Stimulated activated CD8-positive, alpha-beta memory T cell treated with anti-CD3 and anti-CD28 coated beads, Interleukin-15, amount 100 ng/mL, for 24 hours (primary cell): ENCODE data around the gene PRKAR2A.
"Not testable (repeated sequence)": the region's sequence is repeated elsewhere in the genome, so short reads cannot be mapped to it uniquely, and the experiment has no call there.

ENCODE experiments used
- DNase-seq: peaks from one replicate; pipeline ENCODE4 v3.0.0-alpha.2; 2020; ENCODE audit warnings: low read depth

The PRKAR2A gene

DNA sequence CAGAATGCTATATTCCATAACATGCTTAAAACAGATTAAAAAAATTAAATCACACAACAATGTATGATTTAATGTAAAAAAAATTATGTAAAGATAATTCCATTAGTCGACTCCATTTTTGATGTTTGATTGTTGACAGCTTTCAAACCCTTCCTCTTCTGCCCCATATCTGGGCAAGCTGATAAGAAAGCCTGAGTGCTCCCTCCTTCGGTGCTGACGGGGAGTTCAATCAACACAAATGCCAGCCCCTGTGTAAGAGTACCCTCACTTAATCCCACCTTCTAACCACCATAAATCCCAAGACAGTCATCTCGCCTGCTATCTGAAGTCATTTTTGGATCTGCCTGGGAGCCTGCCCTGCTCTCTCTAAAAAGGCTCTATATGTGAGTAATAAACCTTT, 70.8 kb downstream of the PRKAR2A start:
- no peak for DNase-seq

DNA sequence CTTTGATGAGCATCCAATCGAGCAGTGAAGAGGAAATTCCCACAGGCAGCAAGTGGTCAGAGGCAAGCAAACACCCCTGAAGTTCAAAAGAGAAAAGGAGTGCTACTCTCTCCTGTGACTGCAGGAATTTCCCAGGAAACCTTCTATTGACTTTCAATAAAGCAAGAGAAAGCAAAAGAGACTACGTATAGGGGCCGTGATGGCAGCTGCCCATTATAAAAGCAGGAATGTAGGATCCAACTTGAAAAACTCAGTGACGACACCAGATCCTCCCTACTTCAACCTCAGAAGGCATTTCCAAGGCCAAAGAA, 77.5 kb downstream of the PRKAR2A start:
- no peak for DNase-seq

DNA sequence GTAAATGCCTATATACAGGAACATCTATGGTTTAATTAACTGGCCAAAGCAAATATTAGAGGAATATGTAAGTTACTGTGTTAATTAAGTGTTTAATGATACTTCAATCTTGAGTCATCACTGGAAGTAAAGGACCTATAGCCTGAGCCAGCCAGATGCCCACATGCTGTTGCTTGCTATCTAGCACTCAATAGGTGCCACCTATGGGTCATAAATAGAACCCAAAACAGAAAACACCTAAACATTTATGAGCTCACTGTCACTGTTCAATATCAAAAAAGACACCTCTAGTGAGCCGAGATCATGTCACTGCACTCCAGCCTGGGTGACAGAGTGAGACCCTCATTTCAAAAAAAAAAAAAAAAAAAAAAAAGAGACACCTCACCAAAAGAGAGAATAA, 82.3 kb downstream of the PRKAR2A start:
- DNase-seq = no peak

DNA sequence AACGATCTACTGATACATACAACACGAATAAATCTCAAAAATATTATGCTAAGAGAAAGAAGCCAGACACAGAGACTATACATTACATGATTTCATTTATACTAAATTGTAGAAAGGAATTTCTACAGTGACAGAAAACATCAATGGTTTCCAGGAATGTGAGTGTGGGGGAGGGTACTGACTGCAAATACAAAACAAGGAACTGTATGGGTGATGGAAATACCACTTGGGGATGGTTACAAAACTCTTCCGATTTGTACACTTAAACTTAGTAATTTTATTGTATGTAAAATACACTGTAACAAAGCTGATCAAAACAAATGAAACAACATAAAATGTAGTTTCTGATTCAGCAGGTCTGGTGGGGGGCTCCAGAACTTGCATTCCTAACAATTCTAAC, 84.9 kb downstream of the PRKAR2A start:
- no peak for DNase-seq

DNA sequence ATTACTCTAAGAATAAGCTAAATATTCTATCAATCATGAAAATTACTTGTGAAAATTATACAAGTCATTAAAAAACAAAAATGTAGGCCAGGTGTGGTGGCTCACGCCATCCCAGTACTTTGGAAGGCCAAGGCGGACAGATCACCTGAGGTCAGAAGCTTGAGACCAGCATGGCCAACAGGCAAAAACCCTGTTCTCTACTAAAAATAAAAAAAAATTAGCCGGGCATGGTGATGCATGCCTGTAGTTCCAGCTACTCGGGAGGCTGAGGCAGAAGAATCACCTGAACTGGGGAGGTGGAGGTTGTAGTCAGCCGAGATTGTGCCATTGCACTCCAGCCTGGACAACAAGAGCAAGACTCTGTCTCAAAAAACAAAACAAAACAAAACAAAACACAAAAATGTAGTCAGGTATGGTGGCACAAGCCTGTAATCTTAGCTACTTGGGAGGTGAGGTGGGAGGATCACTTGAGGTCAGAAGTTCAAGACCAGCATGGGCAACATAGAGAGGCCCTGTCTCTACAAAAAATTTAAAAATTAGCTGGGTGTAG, 87.6 kb downstream of the PRKAR2A start:
- not testable (repeated sequence) for DNase-seq

DNA sequence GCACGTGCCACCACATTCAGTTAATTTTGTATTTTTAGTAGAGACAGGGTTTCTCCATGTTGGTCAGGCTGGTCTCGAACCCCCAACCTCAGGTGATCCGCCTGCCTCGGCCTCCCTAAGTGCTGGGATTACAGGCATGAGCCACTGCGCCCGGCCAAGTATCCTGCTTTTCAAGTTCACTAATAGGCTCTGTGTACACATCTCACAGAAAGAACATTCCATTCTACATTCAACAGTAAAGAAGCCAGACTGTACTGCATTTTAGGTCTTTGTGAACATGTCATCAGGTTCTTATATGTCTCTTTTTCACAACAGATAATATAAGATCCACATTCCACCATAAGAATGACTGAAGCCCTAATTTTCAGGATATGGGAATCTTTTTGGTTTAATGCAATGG, 88.1 kb downstream of the PRKAR2A start:
- DNase-seq = not testable (repeated sequence)

DNA sequence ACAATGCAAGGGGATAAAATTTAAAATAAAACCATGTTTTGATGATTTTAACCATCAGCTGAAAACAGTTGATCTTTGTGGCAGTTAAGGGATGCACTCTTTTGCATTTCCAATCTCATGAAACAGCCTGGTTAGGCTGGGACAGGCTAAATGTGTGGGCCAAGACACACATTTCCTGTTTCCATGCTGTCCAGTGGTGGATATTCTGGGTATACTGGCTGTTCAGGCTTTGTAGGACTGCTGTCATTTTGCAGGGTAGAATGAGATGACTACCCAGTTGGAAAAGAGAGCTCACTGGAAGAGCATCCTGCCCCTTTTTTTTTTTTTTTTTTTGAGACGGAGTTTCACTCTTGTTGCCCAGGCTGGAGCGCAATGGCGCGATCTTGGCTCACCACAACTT, 88.6 kb downstream of the PRKAR2A start:
- DNase-seq = no peak

DNA sequence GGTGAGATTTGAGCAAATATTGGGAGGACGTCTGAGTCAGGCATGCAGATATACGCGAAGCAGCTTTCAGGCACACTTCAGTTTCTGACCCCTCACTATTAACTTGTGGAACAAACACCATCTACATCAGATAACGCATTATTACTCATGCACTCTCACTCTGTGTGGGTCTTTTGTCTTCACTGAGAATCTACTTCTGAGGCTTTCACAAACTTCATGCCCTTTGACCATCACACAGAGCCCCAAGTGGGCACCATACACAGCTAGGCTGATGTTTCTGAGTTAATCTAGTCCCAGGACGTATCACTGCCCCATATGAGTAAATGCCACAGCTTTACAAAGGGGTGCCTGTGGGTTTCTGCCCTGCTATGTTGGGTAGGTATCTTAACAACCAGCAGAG, 91.0 kb downstream of the PRKAR2A start:
- no peak for DNase-seq

DNA sequence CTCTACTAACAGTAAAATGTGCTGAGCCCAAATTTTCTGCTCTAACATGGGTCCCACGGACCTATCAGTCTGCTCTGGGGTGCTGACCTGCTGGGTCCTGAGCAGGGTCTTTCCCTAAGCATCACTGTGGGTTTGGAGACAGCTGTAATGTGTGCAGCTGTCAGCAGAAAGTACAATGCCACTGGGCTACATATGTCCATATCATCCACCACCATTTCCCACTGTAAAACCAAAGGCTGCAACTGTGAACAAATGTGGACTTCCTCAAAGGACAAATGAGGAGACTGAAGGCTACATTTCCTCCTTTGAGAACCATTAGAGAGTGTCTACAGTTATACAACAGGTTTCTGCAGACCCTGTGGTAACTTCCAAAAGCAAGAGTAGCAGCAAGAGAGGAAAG, 96.8 kb downstream of the PRKAR2A start:
- no peak for DNase-seq

DNA sequence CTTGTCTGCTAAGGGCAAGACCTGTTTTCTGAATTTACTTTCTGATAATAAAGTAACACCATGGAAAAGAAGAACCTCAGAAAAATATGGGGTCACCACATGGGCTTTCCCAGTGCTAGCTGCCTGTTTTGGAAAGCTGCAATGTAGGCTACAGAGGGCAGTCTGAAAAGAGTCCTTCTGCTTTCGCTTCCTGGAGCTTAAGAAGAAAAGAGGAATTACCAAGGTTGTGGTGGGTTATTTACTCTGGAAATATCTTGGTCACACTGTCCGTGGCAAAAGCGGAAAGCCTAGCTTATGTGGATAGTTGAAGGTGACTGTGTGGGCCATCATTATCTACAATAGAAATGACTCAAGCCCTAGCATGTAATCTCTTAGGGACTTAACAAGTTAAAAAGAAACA, 98.9 kb downstream of the PRKAR2A start:
- no peak for DNase-seq

DNA sequence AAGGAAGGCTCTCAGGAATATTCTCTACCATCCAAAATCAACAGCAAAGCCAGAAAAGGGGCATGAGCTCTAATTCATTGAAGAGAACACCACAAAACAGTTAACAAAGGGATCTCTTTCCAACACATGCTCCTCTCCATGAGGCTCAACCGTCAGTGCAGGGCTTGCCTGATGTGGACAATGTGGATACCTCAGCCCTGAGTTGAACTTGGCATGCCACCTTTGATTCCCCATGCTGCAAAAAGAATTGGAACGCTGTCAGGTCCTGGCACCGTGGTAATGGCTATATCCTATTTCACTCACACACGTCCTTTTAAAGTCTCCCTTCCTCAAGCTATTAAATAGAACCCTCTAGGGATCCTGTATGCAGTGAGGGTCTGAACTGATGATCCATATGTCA, 100.0 kb downstream of the PRKAR2A start:
- no peak for DNase-seq

DNA sequence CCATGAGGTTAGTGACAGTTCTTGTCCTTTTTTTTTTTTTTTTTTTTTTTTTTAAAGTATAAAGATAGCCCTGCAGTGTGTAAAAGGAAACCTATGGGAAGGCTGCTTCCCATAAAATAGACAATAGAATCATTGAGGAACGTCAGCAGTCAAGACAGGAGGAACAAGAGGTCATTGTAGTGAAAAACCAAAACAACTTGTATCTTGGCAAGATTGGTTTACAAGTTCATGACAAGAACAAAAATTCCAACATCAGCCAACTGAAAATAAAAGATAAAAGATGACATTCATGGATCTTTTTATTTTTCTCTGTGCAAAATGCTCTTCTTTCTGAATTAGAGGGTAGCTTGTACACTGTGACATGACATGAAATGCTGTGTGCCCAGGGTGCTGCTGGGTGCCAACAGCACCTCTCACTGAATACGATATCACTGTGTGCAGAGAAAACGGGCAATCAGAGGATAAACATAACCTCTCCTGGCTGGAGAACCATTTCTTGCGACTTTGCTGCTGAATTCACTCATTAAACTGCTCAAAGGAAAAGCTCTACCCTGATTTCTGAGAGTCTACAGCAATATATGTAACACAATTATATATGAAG, 100.6 kb downstream of the PRKAR2A start:
- no peak for DNase-seq

DNA sequence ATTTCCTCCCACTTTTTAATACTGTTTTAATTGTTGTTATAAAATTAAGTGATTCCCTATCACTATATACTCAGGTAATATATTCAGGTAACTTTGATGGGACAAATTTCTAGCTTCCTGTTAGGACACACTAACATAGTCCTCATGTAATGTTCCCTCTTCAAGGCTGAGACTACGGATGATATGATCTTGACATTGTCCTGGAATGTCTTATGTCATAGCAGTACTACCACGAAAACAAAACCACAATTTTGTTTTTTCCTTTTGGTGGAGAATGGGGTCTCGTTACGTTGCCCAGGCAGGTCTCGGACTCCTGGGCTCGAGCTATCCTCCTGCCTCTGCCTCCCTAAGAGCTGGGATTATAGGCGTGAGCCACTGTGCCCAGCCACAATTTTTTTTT, 103.9 kb downstream of the PRKAR2A start:
- DNase-seq = no peak

DNA sequence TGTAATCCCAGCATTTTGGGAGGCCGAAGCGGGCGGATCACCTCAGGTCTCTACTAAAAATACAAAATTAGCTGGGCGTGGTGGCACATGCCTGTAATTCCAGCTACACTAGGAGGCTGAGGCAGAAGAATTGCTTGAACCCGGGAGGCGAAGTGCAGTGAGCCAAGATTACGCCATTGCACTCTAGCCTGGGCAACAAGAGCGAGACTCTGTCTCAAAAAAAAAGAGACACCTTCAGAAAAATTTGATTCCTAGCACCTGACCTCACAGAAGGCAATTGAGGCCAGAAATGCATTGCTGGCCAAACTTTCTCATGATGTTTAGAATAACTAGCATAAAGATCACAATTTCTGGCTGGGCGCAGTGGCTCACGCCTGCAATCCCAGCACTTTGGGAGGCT, 106.4 kb downstream of the PRKAR2A start:
- DNase-seq = not testable (repeated sequence)

DNA sequence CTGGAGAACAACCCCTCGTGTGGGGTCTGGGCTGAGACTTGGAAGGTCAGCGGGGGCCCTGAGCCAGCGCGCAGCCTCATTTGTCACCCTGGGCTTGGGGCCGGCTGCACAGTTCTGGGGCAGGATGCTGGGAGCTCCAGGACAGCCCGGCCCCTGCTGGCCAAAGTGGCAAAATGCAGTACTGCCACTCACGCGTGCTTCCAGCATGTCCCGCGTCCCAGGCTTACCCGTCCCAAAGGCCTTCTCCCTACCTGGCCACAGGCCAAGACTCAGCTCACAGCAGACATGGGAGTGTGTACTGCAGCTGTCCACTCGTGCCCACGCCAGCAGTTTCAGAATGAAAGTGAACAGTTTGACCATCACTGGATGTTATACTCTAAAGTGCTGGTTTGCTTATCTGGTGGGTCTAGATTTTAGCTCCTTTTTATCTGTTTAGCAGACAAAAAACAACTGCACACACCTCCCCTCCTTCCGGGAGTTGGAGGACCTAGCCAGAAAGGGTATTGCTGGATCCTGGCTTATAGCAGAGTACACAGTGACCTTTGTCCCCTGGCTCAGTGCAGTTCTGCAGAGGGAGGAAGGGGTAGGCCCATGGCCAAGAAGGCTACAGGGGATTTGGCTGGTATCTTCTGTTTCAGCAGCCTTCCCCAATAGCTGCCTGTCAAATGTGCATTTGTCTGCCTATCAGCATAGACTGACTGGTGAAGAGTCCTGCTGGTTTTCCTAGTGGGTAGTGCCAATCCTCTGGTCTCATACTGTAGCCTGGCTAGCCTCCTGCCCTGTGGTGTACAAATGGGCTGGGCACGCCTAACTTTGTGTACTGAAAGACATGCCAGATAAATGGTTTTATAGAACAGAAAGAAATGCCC, 107.5 kb downstream of the PRKAR2A start:
- DNase-seq = no peak

DNA sequence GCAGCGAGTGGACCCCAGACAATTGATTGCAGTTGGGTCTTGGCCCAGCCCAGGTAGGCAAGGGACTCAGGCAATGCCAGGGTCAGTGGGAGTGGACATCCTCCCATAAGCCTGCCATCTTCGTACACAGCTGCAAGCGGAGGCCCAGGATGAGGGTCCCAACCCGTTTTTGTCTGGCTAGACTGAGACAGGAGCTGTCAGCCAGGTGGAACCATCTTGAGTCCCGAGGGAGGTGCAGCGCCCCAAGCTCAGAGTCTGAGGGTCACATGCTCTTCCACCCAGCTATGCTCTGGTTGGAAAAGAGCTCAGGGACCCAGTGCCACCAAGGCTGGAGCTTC, 108.1 kb downstream of the PRKAR2A start:
- DNase-seq = no peak

DNA sequence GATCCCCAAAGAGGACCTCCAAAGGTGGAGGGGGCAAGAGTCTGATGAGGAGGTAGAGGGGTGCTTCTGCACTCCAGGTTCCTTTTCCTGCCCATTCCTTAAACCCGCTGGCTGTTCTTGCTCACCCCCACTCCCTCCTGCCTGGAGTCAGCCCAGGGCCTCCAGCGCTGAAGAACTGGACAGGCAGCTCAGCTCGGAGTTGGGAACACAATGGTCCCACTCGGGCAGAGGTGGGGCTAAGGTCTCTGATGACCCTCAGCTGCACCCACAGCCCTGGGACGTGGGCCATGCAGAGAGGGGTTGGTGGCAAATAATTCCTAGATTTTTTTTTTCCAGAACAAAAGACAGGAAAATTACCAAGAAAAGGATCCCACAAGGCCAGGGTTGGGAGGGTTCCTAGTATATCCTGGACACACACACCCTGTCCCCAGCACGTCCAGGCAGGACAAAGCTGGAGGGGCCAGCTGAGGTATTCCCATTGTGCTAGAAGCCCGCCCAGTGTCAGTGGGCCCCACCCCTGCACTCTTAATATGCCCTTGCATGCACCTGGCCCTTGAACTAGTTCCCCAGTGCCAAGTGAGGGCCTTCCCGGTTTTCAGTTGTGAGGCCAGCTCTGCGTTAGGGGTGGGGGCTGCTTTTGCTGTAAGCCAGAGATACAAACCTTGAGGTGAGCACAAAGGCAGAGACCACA, 108.6 kb downstream of the PRKAR2A start:
- no peak for DNase-seq

DNA sequence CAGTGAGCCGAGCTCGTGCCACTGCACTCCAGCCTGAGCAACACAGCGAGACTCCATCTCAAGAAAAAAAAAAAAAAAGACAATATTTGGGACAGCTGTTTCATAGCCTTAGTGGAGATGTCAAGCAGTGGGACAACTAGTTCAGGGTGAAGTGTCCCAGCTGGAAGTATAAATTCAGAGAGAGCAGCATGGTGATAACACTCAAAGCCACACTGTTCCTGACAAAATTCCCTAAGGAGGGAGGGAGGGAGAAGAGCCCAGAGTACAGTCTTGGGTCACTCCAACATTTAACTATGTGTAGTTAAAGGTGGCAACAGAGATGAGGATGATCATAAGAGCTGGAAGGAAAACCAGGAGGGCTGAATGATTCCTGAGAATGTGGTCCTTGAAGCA, 109.5 kb downstream of the PRKAR2A start:
- no peak for DNase-seq

DNA sequence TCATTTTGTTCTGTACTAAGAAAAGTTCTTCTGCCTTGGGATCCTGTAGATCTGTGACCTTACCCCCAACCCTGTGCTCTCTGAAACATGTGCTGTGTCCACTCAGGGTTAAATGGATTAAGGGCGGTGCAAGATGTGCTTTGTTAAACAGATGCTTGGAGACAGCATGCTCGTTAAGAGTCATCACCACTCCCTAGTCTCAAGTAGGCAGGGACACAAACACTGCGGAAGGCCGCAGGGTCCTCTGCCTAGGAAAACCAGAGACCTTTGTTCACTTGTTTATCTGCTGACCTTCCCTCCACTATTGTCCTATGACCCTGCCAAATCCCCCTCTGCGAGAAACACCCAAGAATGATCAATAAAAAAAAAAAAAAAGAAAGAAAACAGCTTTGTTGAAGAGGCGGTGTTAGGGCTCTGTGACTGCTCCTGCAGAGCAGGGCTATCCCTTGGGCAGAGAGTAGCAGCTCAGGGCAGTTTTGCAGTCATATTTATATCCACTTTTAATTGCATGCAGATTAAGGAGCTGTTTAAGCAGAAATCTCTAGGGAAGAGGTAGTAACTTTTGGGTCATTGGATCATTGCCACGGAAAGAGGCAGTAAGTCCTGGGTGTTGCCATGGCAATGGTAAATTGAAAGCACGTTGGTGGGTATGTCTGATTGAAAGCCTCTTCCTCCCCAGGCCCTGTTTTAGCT, 112.5 kb downstream of the PRKAR2A start:
- not testable (repeated sequence) for DNase-seq

DNA sequence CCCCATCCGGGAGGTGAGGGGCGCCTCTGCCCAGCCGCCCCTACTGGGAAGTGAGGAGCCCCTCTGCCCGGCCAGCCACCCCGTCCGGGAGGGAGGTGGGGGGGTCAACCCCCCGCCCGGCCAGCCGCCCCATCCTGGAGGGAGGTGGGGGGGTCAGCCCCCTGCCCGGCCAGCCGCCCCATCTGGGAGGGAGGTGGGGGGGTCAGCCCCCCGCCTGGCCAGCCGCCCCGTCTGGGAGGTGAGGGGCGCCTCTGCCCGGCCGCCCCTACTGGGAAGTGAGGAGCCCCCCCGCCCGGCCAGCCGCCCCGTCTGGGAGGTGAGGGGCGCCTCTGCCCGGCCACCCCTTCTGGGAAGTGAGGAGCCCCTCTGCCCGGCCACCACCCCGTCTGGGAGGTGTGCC, 113.1 kb downstream of the PRKAR2A start:
- DNase-seq = not testable (repeated sequence)

DNA sequence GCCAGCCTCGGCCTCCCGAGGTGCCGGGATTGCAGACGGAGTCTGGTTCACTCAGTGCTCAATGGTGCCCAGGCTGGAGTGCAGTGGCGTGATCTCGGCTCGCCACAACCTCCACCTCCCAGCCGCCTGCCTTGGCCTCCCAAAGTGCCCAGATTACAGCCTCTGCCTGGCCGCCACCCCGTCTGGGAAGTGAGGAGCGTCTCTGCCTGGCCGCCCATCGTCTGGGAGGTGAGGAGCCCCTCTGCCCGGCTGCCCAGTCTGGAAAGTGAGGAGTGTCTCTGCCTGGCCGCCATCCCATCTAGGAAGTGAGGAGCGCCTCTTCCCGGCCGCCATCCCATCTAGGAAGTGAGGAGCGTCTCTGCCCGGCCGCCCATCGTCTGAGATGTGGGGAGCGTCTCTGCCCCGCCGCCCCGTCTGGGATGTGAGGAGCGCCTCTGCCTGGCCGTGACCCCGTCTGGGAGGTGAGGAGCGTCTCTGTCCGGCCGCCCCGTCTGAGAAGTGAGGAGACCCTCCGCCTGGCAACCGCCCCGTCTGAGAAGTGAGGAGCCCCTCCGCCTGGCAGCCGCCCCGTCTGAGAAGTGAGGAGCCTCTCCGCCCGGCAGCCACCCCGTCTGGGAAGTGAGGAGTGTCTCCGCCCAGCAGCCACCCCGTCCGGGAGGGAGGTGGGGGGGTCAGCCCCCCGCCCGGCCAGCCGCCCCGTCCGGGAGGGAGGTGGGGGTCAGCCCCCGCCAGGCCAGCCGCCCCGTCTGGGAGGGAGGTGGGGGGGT, 113.7 kb downstream of the PRKAR2A start:
- not testable (repeated sequence) for DNase-seq

DNA sequence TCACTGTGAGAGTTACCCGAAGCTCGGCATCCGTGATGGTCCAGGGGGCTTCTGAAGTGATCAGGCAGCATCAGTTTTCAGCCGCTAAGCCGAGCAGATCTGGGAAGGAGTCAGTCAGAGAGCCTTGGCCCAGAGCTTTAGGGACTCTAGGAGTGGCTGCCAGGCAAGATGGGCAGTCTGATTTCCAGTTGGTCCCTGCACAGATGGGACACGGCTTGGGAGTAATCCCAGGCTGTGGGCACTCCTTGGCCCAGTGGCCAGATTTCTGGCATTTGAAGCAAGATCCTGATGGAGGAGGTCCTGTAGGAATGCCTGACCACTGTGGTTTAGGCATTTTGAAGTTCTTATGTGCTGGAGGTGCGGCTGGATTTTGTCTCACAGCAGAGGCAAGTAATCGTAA, 120.2 kb downstream of the PRKAR2A start:
- DNase-seq = no peak
